Suprapubic skin (tissue), 4 donors: ENCODE measurements around the gene RCN1. TPM values are rescaled to one million over a fixed set of nuclear protein-coding genes. Genes with fewer than 3 reads are reported as not detected.

Source experiments
- DNase-seq, 2 donors: peaks; one replicate each; pipeline ENCODE4 v3.0.0-alpha.2; 2019; ENCODE audit warnings: low spot score in 2 of 2
- H3K27ac ChIP-seq: fragments of 200-600 bp; sonication (generic); one replicate; pipeline ENCODE4 v1.5.1; 2019
- H3K27me3 ChIP-seq: fragments of 200-600 bp; sonication (generic); one replicate; pipeline ENCODE4 v1.5.1; 2019
- H3K36me3 ChIP-seq: fragments of 200-600 bp; sonication (generic); one replicate; pipeline ENCODE4 v1.5.1; 2019
- H3K4me1 ChIP-seq: fragments of 200-600 bp; sonication (generic); one replicate; pipeline ENCODE4 v1.5.1; 2019
- H3K4me3 ChIP-seq: fragments of 200-600 bp; sonication (generic); one replicate; pipeline ENCODE4 v1.5.1; 2019; ENCODE audit warnings: mild to moderate bottlenecking
- H3K9me3 ChIP-seq: fragments of 200-600 bp; sonication (generic); one replicate; pipeline ENCODE4 v1.5.1; 2019
- CTCF ChIP-seq, 2 donors: fragments of 200-600 bp in 1 of 2; fragments of 450-650 bp in 1 of 2; sonication (generic) in 1 of 2; IDR thresholded peaks; one replicate each; pipeline ENCODE4 v1.5.1; 2016 to 2019; ENCODE audit warnings: antibody characterized with exemption in 2 of 2, mild to moderate bottlenecking in 1 of 2, moderate library complexity in 1 of 2
- EP300 ChIP-seq: sonication (generic); formaldehyde crosslinking; IDR thresholded peaks from one replicate; pipeline ENCODE4 v1.6.1; 2017; ENCODE audit warnings: antibody characterized with exemption
- POLR2A ChIP-seq, 2 donors: fragments of 450-650 bp; IDR thresholded peaks; one replicate each; pipeline ENCODE4 v1.6.1; 2017; ENCODE audit warnings: antibody characterized with exemption in 2 of 2, mild to moderate bottlenecking in 2 of 2, moderate library complexity in 2 of 2
- POLR2AphosphoS5 ChIP-seq, 3 donors: sonication (generic); formaldehyde crosslinking; IDR thresholded peaks; one replicate each; pipeline ENCODE4 v1.6.1; 2017; ENCODE audit warnings: antibody characterized with exemption in 3 of 3
- WGBS: methylation state at CpG from one replicate; pipeline ENCODE4 v1.1.5; 2018; 5-methylcytosine and 5-hydroxymethylcytosine counted together
- total RNA-seq, 4 donors: library from RNA; depleted of rRNA; stranded (reverse); fragments of >200 nt; gene quantifications; one replicate each; pipeline ENCODE4 v1.1.0, GENCODE V29; 2016

The RCN1 gene
- total RNA-seq, 4 donors from 2014 or later: 19.7 to 29.0 (median 27.2) TPM

DNA sequence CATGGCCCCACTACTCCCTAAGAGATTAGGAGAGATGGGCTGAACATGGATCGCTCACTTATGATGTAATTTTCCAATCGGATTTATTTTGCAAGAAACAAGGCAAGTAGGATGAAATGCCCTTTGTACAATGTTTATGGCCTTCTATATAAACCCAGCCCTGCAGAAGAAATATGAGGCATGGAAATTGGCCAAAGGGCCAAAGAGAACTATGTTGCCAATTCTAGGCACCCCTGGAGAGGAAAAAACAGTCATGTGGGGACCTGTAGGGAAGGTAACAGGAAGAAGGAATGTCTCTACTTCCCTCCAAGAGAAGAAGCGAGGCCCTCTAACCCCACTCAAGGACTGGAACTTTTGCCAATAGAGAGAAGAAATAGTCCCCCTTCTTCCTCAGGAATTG, 54.4 kb downstream of the RCN1 start:
- Histone ChIP-seq H3K27me3 (no peaks in the 10 kb centered on the region), H3K4me1 (no peaks in the 10 kb centered on the region), H3K36me3 (no peaks in the 10 kb centered on the region), H3K27ac (no peak overlapping the region), H3K4me3 (no peak overlapping the region), H3K9me3 (no peaks in the 10 kb centered on the region)
- TF ChIP-seq EP300 (no peak), POLR2A (IDR thresholded peaks at IDR 0.05) (no peak), CTCF (IDR thresholded peaks at IDR 0.05) (no peak), POLR2AphosphoS5 (IDR thresholded peaks at IDR 0.05) (no peak)
- WGBS: 86% methylated on average over 3 of the region's 3 CpGs
- DNase-seq: no peak

DNA sequence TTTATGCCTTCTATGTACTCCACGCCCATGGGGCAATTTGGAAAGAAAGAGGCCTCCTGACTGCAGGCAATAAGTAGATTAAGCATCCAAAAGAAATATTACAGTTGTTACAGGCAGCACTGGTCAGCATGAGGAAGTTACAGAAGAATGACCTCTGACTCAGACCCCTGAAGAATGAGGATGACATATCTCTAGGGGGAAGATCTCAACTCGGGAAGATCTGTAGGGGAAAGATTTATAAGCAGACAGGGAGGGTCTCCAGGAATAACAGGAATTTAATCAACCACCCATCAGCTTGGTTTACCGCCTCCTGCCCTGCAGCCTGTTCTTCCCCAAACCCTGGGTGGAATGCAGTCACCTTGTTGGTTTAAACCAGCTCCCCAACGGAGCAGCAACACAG, 58.0 kb downstream of the RCN1 start:
- WGBS: 61% methylated on average over 4 of the region's 4 CpGs
- Histone ChIP-seq H3K4me1 (no peaks in the 10 kb centered on the region), H3K27ac (no peak overlapping the region), H3K36me3 (no peaks in the 10 kb centered on the region), H3K27me3 (peaks cover 12% of the 10 kb centered on the region), H3K9me3 (no peaks in the 10 kb centered on the region), H3K4me3 (no peak overlapping the region)
- TF ChIP-seq CTCF (IDR thresholded peaks at IDR 0.05) (no peak), POLR2AphosphoS5 (IDR thresholded peaks at IDR 0.05) (no peak), EP300 (no peak), POLR2A (IDR thresholded peaks at IDR 0.05) (no peak)
- DNase-seq: no peak

DNA sequence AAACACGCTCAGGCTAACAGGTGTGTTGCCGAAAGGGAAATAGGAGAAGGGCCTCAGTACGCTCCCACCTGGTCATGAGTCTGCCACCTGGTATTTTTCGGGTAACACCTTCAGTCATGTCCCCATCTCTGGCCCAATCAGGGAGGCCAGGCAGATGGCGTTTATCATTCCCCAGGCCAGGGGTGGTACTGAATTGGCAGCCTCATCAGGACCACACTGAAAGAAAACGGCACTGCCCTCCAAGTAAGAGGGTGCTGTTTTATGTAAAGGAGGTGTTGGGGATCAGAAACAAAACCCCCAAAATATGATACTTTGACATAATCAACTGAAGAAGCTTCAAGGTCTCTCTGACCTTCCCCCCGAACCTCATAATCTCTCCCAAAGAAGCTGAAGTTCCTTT, 58.9 kb downstream of the RCN1 start:
- Histone ChIP-seq H3K9me3 (no peaks in the 10 kb centered on the region), H3K27ac (no peak overlapping the region), H3K4me3 (no peak overlapping the region), H3K4me1 (no peaks in the 10 kb centered on the region), H3K27me3 (peaks cover 15% of the 10 kb centered on the region), H3K36me3 (no peaks in the 10 kb centered on the region)
- 75% methylated on average over 7 of the region's 7 CpGs for WGBS
- DNase-seq: no peak
- TF ChIP-seq POLR2AphosphoS5 (IDR thresholded peaks at IDR 0.05) (no peak), CTCF (IDR thresholded peaks at IDR 0.05) (no peak), EP300 (no peak), POLR2A (IDR thresholded peaks at IDR 0.05) (no peak)

DNA sequence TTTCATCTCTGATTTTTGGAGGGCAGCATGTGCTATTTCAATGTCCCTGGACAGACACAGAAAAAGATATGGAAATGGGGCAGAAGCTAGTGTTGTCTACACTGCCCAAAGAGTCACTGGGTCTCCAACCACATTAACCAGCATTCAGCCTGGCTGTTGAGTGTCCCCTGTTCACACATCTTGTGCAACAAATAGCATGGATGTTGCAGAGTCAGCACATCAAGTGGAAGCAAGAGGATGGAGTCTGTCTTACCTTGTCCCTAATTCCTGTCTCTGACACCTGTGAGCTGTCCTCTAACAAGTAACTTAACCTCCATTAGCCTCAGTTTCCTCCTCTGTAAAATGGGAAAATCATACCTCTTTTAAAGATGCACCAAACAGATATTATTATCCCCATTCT, 60.2 kb downstream of the RCN1 start:
- TF ChIP-seq POLR2AphosphoS5 (IDR thresholded peaks at IDR 0.05) (no peak), EP300 (no peak), CTCF (IDR thresholded peaks at IDR 0.05) (no peak), POLR2A (IDR thresholded peaks at IDR 0.05) (no peak)
- Histone ChIP-seq H3K27ac (no peak overlapping the region), H3K36me3 (no peaks in the 10 kb centered on the region), H3K27me3 (peaks cover 15% of the 10 kb centered on the region), H3K4me1 (no peaks in the 10 kb centered on the region), H3K9me3 (no peaks in the 10 kb centered on the region), H3K4me3 (no peak overlapping the region)
- DNase-seq: no peak

DNA sequence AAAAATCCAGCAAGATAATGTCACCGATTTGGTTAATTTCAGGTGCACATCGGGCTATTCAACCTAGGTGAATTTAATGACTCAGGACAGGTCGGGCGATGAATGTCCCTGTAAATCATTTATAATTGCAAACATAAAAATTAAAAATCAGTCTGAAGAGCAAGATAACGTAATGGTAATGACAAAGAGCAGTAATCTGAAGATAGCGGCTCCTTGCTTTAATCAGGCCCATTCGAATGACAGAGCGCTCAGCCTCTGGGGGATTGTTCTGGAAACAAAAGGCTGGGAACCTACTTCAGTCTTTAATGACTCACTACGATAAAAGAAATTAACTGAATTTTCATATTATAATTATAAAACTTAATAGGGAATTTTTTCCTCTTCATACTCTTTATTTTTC, 61.3 kb downstream of the RCN1 start:
- Histone ChIP-seq H3K27me3 (peaks cover 15% of the 10 kb centered on the region), H3K36me3 (no peaks in the 10 kb centered on the region), H3K4me1 (no peaks in the 10 kb centered on the region), H3K9me3 (no peaks in the 10 kb centered on the region), H3K27ac (no peak overlapping the region), H3K4me3 (no peak overlapping the region)
- WGBS: 86% methylated on average over 9 of the region's 9 CpGs
- DNase-seq: no peak
- TF ChIP-seq POLR2A (IDR thresholded peaks at IDR 0.05): no peak
- no peak for TF ChIP-seq CTCF (IDR thresholded peaks at IDR 0.05)
- TF ChIP-seq EP300: no peak
- TF ChIP-seq POLR2AphosphoS5 (IDR thresholded peaks at IDR 0.05): no peak
